K562 (cell line): ENCODE measurements around the gene NPAP1.

Experiments
- ESRRA ChIP-seq: fragments of 450-650 bp; IDR thresholded peaks from 2 replicates; pipeline ENCODE4 v1.6.1; 2014; ENCODE audit warnings: low read depth, mild to moderate bottlenecking, moderate library complexity, borderline replicate concordance
- FOXM1 ChIP-seq, 2 experiments: fragments of 450-650 bp in 1 of 2; sonication (generic) in 1 of 2; formaldehyde crosslinking in 1 of 2; IDR thresholded peaks; 2 replicates each; pipeline versions ENCODE4 v1.6.1 to v1.9.0; 2017 to 2022; ENCODE audit warnings: low read depth in 2 of 2, mild to moderate bottlenecking in 2 of 2, missing genetic modification reagents in 1 of 2, moderate library complexity in 1 of 2
- GTF3C2 ChIP-seq: IDR thresholded peaks from 3 replicates; pipeline ENCODE4 v1.6.1; 2011; ENCODE audit warnings: borderline replicate concordance, mild to moderate bottlenecking, moderate library complexity; ENCODE audit not compliant: insufficient read length; ENCODE audit errors: extremely low read depth
- MAZ ChIP-seq, 2 experiments: fragments of 450-650 bp in 1 of 2; sonication (generic) in 1 of 2; formaldehyde crosslinking; IDR thresholded peaks in 1 of 2; conservative IDR thresholded peaks in 1 of 2; 2 replicates each; pipeline versions ENCODE4 v1.4.0 to v1.5.0; 2020; ENCODE audit warnings: mild to moderate bottlenecking in 1 of 2, missing genetic modification reagents in 1 of 2
- MYNN ChIP-seq, 2 experiments: sonication (generic); formaldehyde crosslinking in 1 of 2; IDR thresholded peaks; 2 replicates each; pipeline versions ENCODE4 v1.5.0 to v1.6.1; 2016 to 2020; ENCODE audit warnings: antibody characterized with exemption in 1 of 2, missing genetic modification reagents in 1 of 2
- POLR2A ChIP-seq: fragments of 450-650 bp; conservative IDR thresholded peaks from 2 replicates; pipeline ENCODE4 v1.6.1; 2016
- PREB ChIP-seq: sonication (generic); formaldehyde crosslinking; IDR thresholded peaks from 2 replicates; pipeline ENCODE4 v1.8.1; 2023; ENCODE audit warnings: mild to moderate bottlenecking, missing genetic modification reagents
- ZNF24 ChIP-seq: fragments of 450-650 bp; IDR thresholded peaks from 2 replicates; pipeline ENCODE4 v1.6.1; 2016
- TF ChIP-seq, protein P1 (sequence below), 2 experiments: fragments of 450-650 bp; IDR thresholded peaks; 2 replicates each; pipeline ENCODE4 v1.6.1; 2018; ENCODE audit warnings: mild to moderate bottlenecking in 2 of 2, low read depth in 1 of 2; ENCODE audit not compliant: partially characterized antibody in 2 of 2
- TF ChIP-seq, protein P2 (sequence below): fragments of 250-450 bp; sonication (Bioruptor Pico); IDR thresholded peaks from 2 replicates; pipeline ENCODE4 v1.8.0; 2021; ENCODE audit warnings: moderate library complexity, mild to moderate bottlenecking, inconsistent platforms

- TF ChIP-seq ESRRA = no peak
- TF ChIP-seq, protein P1, sequence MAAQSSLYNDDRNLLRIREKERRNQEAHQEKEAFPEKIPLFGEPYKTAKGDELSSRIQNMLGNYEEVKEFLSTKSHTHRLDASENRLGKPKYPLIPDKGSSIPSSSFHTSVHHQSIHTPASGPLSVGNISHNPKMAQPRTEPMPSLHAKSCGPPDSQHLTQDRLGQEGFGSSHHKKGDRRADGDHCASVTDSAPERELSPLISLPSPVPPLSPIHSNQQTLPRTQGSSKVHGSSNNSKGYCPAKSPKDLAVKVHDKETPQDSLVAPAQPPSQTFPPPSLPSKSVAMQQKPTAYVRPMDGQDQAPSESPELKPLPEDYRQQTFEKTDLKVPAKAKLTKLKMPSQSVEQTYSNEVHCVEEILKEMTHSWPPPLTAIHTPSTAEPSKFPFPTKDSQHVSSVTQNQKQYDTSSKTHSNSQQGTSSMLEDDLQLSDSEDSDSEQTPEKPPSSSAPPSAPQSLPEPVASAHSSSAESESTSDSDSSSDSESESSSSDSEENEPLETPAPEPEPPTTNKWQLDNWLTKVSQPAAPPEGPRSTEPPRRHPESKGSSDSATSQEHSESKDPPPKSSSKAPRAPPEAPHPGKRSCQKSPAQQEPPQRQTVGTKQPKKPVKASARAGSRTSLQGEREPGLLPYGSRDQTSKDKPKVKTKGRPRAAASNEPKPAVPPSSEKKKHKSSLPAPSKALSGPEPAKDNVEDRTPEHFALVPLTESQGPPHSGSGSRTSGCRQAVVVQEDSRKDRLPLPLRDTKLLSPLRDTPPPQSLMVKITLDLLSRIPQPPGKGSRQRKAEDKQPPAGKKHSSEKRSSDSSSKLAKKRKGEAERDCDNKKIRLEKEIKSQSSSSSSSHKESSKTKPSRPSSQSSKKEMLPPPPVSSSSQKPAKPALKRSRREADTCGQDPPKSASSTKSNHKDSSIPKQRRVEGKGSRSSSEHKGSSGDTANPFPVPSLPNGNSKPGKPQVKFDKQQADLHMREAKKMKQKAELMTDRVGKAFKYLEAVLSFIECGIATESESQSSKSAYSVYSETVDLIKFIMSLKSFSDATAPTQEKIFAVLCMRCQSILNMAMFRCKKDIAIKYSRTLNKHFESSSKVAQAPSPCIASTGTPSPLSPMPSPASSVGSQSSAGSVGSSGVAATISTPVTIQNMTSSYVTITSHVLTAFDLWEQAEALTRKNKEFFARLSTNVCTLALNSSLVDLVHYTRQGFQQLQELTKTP (IDR thresholded peaks at IDR 0.05; ENCODE audit: low read depth in 1 of 2, partially characterized antibody in 2 of 2) = no peak
- TF ChIP-seq FOXM1 (IDR thresholded peaks at IDR 0.05; ENCODE audit: low read depth) = no peak
- TF ChIP-seq FOXM1 (CRISPR knock-in tag; IDR thresholded peaks at IDR 0.05; ENCODE audit: low read depth) = no peak
- no peak for TF ChIP-seq GTF3C2
- no peak for TF ChIP-seq PREB (CRISPR knock-in tag)
- no peak for TF ChIP-seq ZNF24
- TF ChIP-seq MYNN (IDR thresholded peaks at IDR 0.05) = no peak
- TF ChIP-seq MYNN (CRISPR knock-in tag; IDR thresholded peaks at IDR 0.05) = no peak
- TF ChIP-seq MAZ (CRISPR knock-in tag; conservative IDR thresholded peaks at IDR 0.05 in 1 of 2, IDR thresholded peaks at IDR 0.05 in 1 of 2) = no peak
- TF ChIP-seq, protein P2, sequence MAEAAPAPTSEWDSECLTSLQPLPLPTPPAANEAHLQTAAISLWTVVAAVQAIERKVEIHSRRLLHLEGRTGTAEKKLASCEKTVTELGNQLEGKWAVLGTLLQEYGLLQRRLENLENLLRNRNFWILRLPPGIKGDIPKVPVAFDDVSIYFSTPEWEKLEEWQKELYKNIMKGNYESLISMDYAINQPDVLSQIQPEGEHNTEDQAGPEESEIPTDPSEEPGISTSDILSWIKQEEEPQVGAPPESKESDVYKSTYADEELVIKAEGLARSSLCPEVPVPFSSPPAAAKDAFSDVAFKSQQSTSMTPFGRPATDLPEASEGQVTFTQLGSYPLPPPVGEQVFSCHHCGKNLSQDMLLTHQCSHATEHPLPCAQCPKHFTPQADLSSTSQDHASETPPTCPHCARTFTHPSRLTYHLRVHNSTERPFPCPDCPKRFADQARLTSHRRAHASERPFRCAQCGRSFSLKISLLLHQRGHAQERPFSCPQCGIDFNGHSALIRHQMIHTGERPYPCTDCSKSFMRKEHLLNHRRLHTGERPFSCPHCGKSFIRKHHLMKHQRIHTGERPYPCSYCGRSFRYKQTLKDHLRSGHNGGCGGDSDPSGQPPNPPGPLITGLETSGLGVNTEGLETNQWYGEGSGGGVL = no peak
- TF ChIP-seq POLR2A = no peak
Measured at GRCh38 chr15:24696201-24696600, 20.6 kb downstream of the NPAP1 start.
